ENCODE results near the gene HCN1.
"Not testable (repeated sequence)": the region's sequence is repeated elsewhere in the genome, so short reads cannot be mapped to it uniquely, and the experiment has no call there.

HCN1 gene

GRCh38 chr5:45334939-45335338, 361.2 kb downstream of the HCN1 start:
- POLR2A ChIA-PET: no interaction called here
- H3K27ac ChIP-seq (ENCODE audit: insufficient read depth in 1 of 2, low read depth in 1 of 2, low read length in 2 of 2, poor library complexity in 1 of 2, severe bottlenecking in 2 of 2): no peak overlapping the region
- WGBS (ENCODE audit: insufficient coverage): no CpG with 5 or more reads among the region's 1 CpG
- H3K4me3 ChIP-seq (ENCODE audit: control insufficient read depth in 1 of 7, extremely low read depth in 1 of 7, insufficient read depth in 4 of 7, low read depth in 2 of 7, low read length in 6 of 7): no peak overlapping the region
- DNase-seq: no peak
- no peaks in the 10 kb centered on the region for H3K36me3 ChIP-seq (ENCODE audit: control insufficient read depth in 4 of 4, insufficient read depth in 4 of 4, low read length in 3 of 4)
- H3K27me3 ChIP-seq (replicated peaks in 2 of 5; ENCODE audit: control insufficient read depth in 4 of 5, insufficient read depth in 5 of 5, low read length in 4 of 5): no peaks in the 10 kb centered on the region
- H3K4me1 ChIP-seq (ENCODE audit: control extremely low read depth in 1 of 4, control insufficient read depth in 4 of 4, insufficient read depth in 4 of 4, low read length in 3 of 4): no peaks in the 10 kb centered on the region
- peaks cover 0 to 2% (median 0%) of the 10 kb centered on the region in 5 experiments for H3K9me3 ChIP-seq (ENCODE audit: control extremely low read depth in 1 of 5, control insufficient read depth in 4 of 5, insufficient read depth in 2 of 5, low read depth in 1 of 5, low read length in 4 of 5)
- CTCF ChIA-PET: no interaction called here

- H3K4me1 ChIP-seq (ENCODE audit: control extremely low read depth in 1 of 4, control insufficient read depth in 4 of 4, insufficient read depth in 4 of 4, low read length in 3 of 4); CTCF ChIA-PET; H3K9me3 ChIP-seq (ENCODE audit: control extremely low read depth in 1 of 5, control insufficient read depth in 4 of 5, insufficient read depth in 2 of 5, low read depth in 1 of 5, low read length in 4 of 5); H3K27ac ChIP-seq (ENCODE audit: insufficient read depth in 1 of 2, low read depth in 1 of 2, low read length in 2 of 2, poor library complexity in 1 of 2, severe bottlenecking in 2 of 2); POLR2A ChIA-PET; H3K27me3 ChIP-seq (replicated peaks in 2 of 5; ENCODE audit: control insufficient read depth in 4 of 5, insufficient read depth in 5 of 5, low read length in 4 of 5); H3K36me3 ChIP-seq (ENCODE audit: control insufficient read depth in 4 of 4, insufficient read depth in 4 of 4, low read length in 3 of 4); DNase-seq; H3K4me3 ChIP-seq (ENCODE audit: control insufficient read depth in 1 of 7, extremely low read depth in 1 of 7, insufficient read depth in 4 of 7, low read depth in 2 of 7, low read length in 6 of 7): not testable (repeated sequence)
- 94% methylated on average over 5 of the region's 8 CpGs for WGBS (ENCODE audit: insufficient coverage)
Measured at GRCh38 chr5:45312627-45313026, 383.6 kb downstream of the HCN1 start.

GRCh38 chr5:45295231-45295630, 400.9 kb downstream of the HCN1 start:
- POLR2A ChIA-PET: no interaction called here
- no peak for DNase-seq
- Histone ChIP-seq H3K4me3 (ENCODE audit: control insufficient read depth in 1 of 7, extremely low read depth in 1 of 7, insufficient read depth in 4 of 7, low read depth in 2 of 7, low read length in 6 of 7) (no peak overlapping the region), H3K27ac (ENCODE audit: insufficient read depth in 1 of 2, low read depth in 1 of 2, low read length in 2 of 2, poor library complexity in 1 of 2, severe bottlenecking in 2 of 2) (no peak overlapping the region), H3K4me1 (ENCODE audit: control extremely low read depth in 1 of 4, control insufficient read depth in 4 of 4, insufficient read depth in 4 of 4, low read length in 3 of 4) (no peaks in the 10 kb centered on the region), H3K9me3 (ENCODE audit: control extremely low read depth in 1 of 5, control insufficient read depth in 4 of 5, insufficient read depth in 2 of 5, low read depth in 1 of 5, low read length in 4 of 5) (no peaks in the 10 kb centered on the region), H3K27me3 (replicated peaks in 2 of 5; ENCODE audit: control insufficient read depth in 4 of 5, insufficient read depth in 5 of 5, low read length in 4 of 5) (no peaks in the 10 kb centered on the region), H3K36me3 (ENCODE audit: control insufficient read depth in 4 of 4, insufficient read depth in 4 of 4, low read length in 3 of 4) (no peaks in the 10 kb centered on the region)
- CTCF ChIA-PET: no interaction called here
- WGBS (ENCODE audit: insufficient coverage): no CpG with 5 or more reads among the region's 2 CpGs

- 80% methylated on average over 1 of the region's 1 CpG for whole genome bisulfite sequencing (ENCODE audit: insufficient coverage)
Measured at GRCh38 chr5:45288746-45289145, 407.4 kb downstream of the HCN1 start.

GRCh38 chr5:45284436-45284835, 411.7 kb downstream of the HCN1 start:
- DNase-seq: no peak
- Histone ChIP-seq H3K4me1 (ENCODE audit: control extremely low read depth in 1 of 4, control insufficient read depth in 4 of 4, insufficient read depth in 4 of 4, low read length in 3 of 4) (no peaks in the 10 kb centered on the region), H3K27ac (ENCODE audit: insufficient read depth in 1 of 2, low read depth in 1 of 2, low read length in 2 of 2, poor library complexity in 1 of 2, severe bottlenecking in 2 of 2) (no peak overlapping the region), H3K27me3 (replicated peaks in 2 of 5; ENCODE audit: control insufficient read depth in 4 of 5, insufficient read depth in 5 of 5, low read length in 4 of 5) (no peaks in the 10 kb centered on the region), H3K36me3 (ENCODE audit: control insufficient read depth in 4 of 4, insufficient read depth in 4 of 4, low read length in 3 of 4) (no peaks in the 10 kb centered on the region), H3K9me3 (ENCODE audit: control extremely low read depth in 1 of 5, control insufficient read depth in 4 of 5, insufficient read depth in 2 of 5, low read depth in 1 of 5, low read length in 4 of 5) (no peaks in the 10 kb centered on the region), H3K4me3 (ENCODE audit: control insufficient read depth in 1 of 7, extremely low read depth in 1 of 7, insufficient read depth in 4 of 7, low read depth in 2 of 7, low read length in 6 of 7) (no peak overlapping the region)
- CTCF ChIA-PET: no interaction called here
- POLR2A ChIA-PET: no interaction called here
- 100% methylated on average over 1 of the region's 1 CpG for WGBS (ENCODE audit: insufficient coverage)

More at GRCh38 chr5:45288746-45289145, 407.4 kb downstream of the HCN1 start:
- ChIA-PET POLR2A (no interaction called here), CTCF (no interaction called here)
- Histone ChIP-seq H3K4me3 (ENCODE audit: control insufficient read depth in 1 of 7, extremely low read depth in 1 of 7, insufficient read depth in 4 of 7, low read depth in 2 of 7, low read length in 6 of 7) (no peak overlapping the region), H3K36me3 (ENCODE audit: control insufficient read depth in 4 of 4, insufficient read depth in 4 of 4, low read length in 3 of 4) (no peaks in the 10 kb centered on the region), H3K27ac (ENCODE audit: insufficient read depth in 1 of 2, low read depth in 1 of 2, low read length in 2 of 2, poor library complexity in 1 of 2, severe bottlenecking in 2 of 2) (no peak overlapping the region), H3K9me3 (ENCODE audit: control extremely low read depth in 1 of 5, control insufficient read depth in 4 of 5, insufficient read depth in 2 of 5, low read depth in 1 of 5, low read length in 4 of 5) (no peaks in the 10 kb centered on the region), H3K27me3 (replicated peaks in 2 of 5; ENCODE audit: control insufficient read depth in 4 of 5, insufficient read depth in 5 of 5, low read length in 4 of 5) (no peaks in the 10 kb centered on the region), H3K4me1 (ENCODE audit: control extremely low read depth in 1 of 4, control insufficient read depth in 4 of 4, insufficient read depth in 4 of 4, low read length in 3 of 4) (no peaks in the 10 kb centered on the region)
- DNase-seq: no peak

GRCh38 chr5:45281081-45281480, 415.1 kb downstream of the HCN1 start:
- DNase-seq: no peak
- H3K4me1 ChIP-seq (ENCODE audit: control extremely low read depth in 1 of 4, control insufficient read depth in 4 of 4, insufficient read depth in 4 of 4, low read length in 3 of 4): no peaks in the 10 kb centered on the region
- POLR2A ChIA-PET: no interaction called here
- H3K27me3 ChIP-seq (replicated peaks in 2 of 5; ENCODE audit: control insufficient read depth in 4 of 5, insufficient read depth in 5 of 5, low read length in 4 of 5): no peaks in the 10 kb centered on the region
- no peak overlapping the region for H3K27ac ChIP-seq (ENCODE audit: insufficient read depth in 1 of 2, low read depth in 1 of 2, low read length in 2 of 2, poor library complexity in 1 of 2, severe bottlenecking in 2 of 2)
- CTCF ChIA-PET: interaction anchor here (0.7 to 1.3 kb wide), 2 partner anchors 12 to 24 kb away, joined by 3 read pairs; no protein-coding TSS in a partner anchor
- no peaks in the 10 kb centered on the region for H3K36me3 ChIP-seq (ENCODE audit: control insufficient read depth in 4 of 4, insufficient read depth in 4 of 4, low read length in 3 of 4)
- no peak overlapping the region for H3K4me3 ChIP-seq (ENCODE audit: control insufficient read depth in 1 of 7, extremely low read depth in 1 of 7, insufficient read depth in 4 of 7, low read depth in 2 of 7, low read length in 6 of 7)
- no peaks in the 10 kb centered on the region for H3K9me3 ChIP-seq (ENCODE audit: control extremely low read depth in 1 of 5, control insufficient read depth in 4 of 5, insufficient read depth in 2 of 5, low read depth in 1 of 5, low read length in 4 of 5)
- WGBS (ENCODE audit: insufficient coverage): 50% methylated on average over 2 of the region's 2 CpGs

GRCh38 chr5:45279109-45279508, 417.1 kb downstream of the HCN1 start:
- Histone ChIP-seq H3K4me1 (ENCODE audit: control extremely low read depth in 1 of 4, control insufficient read depth in 4 of 4, insufficient read depth in 4 of 4, low read length in 3 of 4) (no peaks in the 10 kb centered on the region), H3K27ac (ENCODE audit: insufficient read depth in 1 of 2, low read depth in 1 of 2, low read length in 2 of 2, poor library complexity in 1 of 2, severe bottlenecking in 2 of 2) (no peak overlapping the region), H3K9me3 (ENCODE audit: control extremely low read depth in 1 of 5, control insufficient read depth in 4 of 5, insufficient read depth in 2 of 5, low read depth in 1 of 5, low read length in 4 of 5) (no peaks in the 10 kb centered on the region), H3K4me3 (ENCODE audit: control insufficient read depth in 1 of 7, extremely low read depth in 1 of 7, insufficient read depth in 4 of 7, low read depth in 2 of 7, low read length in 6 of 7) (no peak overlapping the region), H3K27me3 (replicated peaks in 2 of 5; ENCODE audit: control insufficient read depth in 4 of 5, insufficient read depth in 5 of 5, low read length in 4 of 5) (no peaks in the 10 kb centered on the region), H3K36me3 (ENCODE audit: control insufficient read depth in 4 of 4, insufficient read depth in 4 of 4, low read length in 3 of 4) (no peaks in the 10 kb centered on the region)
- ChIA-PET CTCF (no interaction called here), POLR2A (no interaction called here)
- DNase-seq: no peak
- WGBS (ENCODE audit: insufficient coverage): no CpG with 5 or more reads among the region's 1 CpG

Data from common myeloid progenitor, CD34-positive (primary cell).